GM19025 (cell line): ENCODE data around the gene SLC25A1.

Experiments
- ATAC-seq: cut with Tn5 transposase; IDR thresholded peaks from one replicate; pipeline ENCODE4 v1.9.1; 2021; ENCODE audit warnings: mild to moderate bottlenecking, low read depth, moderate library complexity; ENCODE audit not compliant: unreplicated experiment

The SLC25A1 gene

GRCh38 chr22:19178657-19179496, at the start of gene SLC25A1:
Gene SLC25A1 (minus strand): TSS chr22:19178736. CDS start chr22:19178673, 63 bp downstream.
- peak; percentile 72 for ATAC-seq

GRCh38 chr22:19228179-19228578, 49.6 kb upstream of the SLC25A1 start:
- ATAC-seq = no peak

GRCh38 chr22:19226428-19226827, 47.9 kb upstream of the SLC25A1 start:
- no peak for ATAC-seq

- ATAC-seq = no peak
These were observed 47.0 kb upstream of the SLC25A1 start for GRCh38 chr22:19225560-19225959.

- ATAC-seq = no peak
These were observed 46.4 kb upstream of the SLC25A1 start for GRCh38 chr22:19224985-19225384.

GRCh38 chr22:19224557-19224956, 46.0 kb upstream of the SLC25A1 start:
- no peak for ATAC-seq

- no peak for ATAC-seq
These were observed 45.1 kb upstream of the SLC25A1 start for GRCh38 chr22:19223617-19224016.

GRCh38 chr22:19223110-19223509, 44.6 kb upstream of the SLC25A1 start:
- ATAC-seq = no peak

- ATAC-seq = no peak
These were observed 43.9 kb upstream of the SLC25A1 start for GRCh38 chr22:19222242-19223005.

- ATAC-seq = no peak
These were observed 42.3 kb upstream of the SLC25A1 start for GRCh38 chr22:19220867-19221266.

GRCh38 chr22:19218541-19219233, 40.2 kb upstream of the SLC25A1 start:
- no peak for ATAC-seq

- no peak for ATAC-seq
These were observed 38.0 kb upstream of the SLC25A1 start for GRCh38 chr22:19216579-19216978.

- ATAC-seq = no peak
These were observed 36.8 kb upstream of the SLC25A1 start for GRCh38 chr22:19215360-19215759.

- ATAC-seq = no peak
These were observed 35.5 kb upstream of the SLC25A1 start for GRCh38 chr22:19214078-19214473.

GRCh38 chr22:19213442-19214077, 35.0 kb upstream of the SLC25A1 start:
- no peak for ATAC-seq

GRCh38 chr22:19213001-19213400, 34.5 kb upstream of the SLC25A1 start:
- ATAC-seq = no peak

- no peak for ATAC-seq
These were observed 33.9 kb upstream of the SLC25A1 start for GRCh38 chr22:19212302-19212870.

- no peak for ATAC-seq
These were observed 31.7 kb upstream of the SLC25A1 start for GRCh38 chr22:19210188-19210587.

- ATAC-seq = no peak
These were observed 29.8 kb upstream of the SLC25A1 start for GRCh38 chr22:19208287-19208847.

- ATAC-seq = no peak
These were observed 29.3 kb upstream of the SLC25A1 start for GRCh38 chr22:19207884-19208283.
